ENCODE results near the gene CARM1.
A peak's percentile ranks its signal among the peaks of the same experiment; 100 is the strongest.

Gene CARM1

GRCh38 chr19:10891405-10892086 lies 20.2 kb downstream of the CARM1 start:
- DNase-seq: peak in 9 of 42 donors; percentile 11 to 59 (median 26)

GRCh38 chr19:10892256-10892655 lies 20.9 kb downstream of the CARM1 start:
- intact Hi-C loops (cut with DNase I): no loop called here
- DNase-seq: no peak

More at GRCh38 chr19:10891405-10892086, 20.2 kb downstream of the CARM1 start:
- intact Hi-C loops (cut with DNase I): no loop called here

- intact Hi-C loops (cut with DNase I): no loop called here
- no peak for DNase-seq
Observed at GRCh38 chr19:10894911-10895213, 23.5 kb downstream of the CARM1 start.

- intact Hi-C loops (cut with DNase I): no loop called here
- DNase-seq: no peak
Observed at GRCh38 chr19:10895363-10895762, 24.0 kb downstream of the CARM1 start.

GRCh38 chr19:10895920-10896319 lies 24.6 kb downstream of the CARM1 start:
- intact Hi-C loops (cut with DNase I): no loop called here
- no peak for DNase-seq

- intact Hi-C loops (cut with DNase I): no loop called here
- DNase-seq: peak in 13 of 42 donors; percentile 32 to 76 (median 47)
Observed at GRCh38 chr19:10896851-10897526, 25.6 kb downstream of the CARM1 start.

GRCh38 chr19:10898633-10899032 lies 27.3 kb downstream of the CARM1 start:
- no peak for DNase-seq
- intact Hi-C loops (cut with DNase I): no loop called here

GRCh38 chr19:10899151-10899653 lies 27.8 kb downstream of the CARM1 start:
- intact Hi-C loops (cut with DNase I): no loop called here
- DNase-seq: peak in 16 of 42 donors; percentile 19 to 54 (median 32)

GRCh38 chr19:10907925-10908324 lies 36.6 kb downstream of the CARM1 start:
- no peak for DNase-seq
- intact Hi-C loops (cut with DNase I): no loop called here

- intact Hi-C loops (cut with DNase I): no loop called here
- no peak for DNase-seq
Observed at GRCh38 chr19:10908380-10908960, 37.1 kb downstream of the CARM1 start.

- peak in 10 of 42 donors; percentile 38 to 78 (median 53) for DNase-seq
Observed at GRCh38 chr19:10911579-10912363, 40.4 kb downstream of the CARM1 start.

GRCh38 chr19:10912619-10913018 lies 41.3 kb downstream of the CARM1 start:
- intact Hi-C loops (cut with DNase I): no loop called here

More at GRCh38 chr19:10911579-10912363, 40.4 kb downstream of the CARM1 start:
- intact Hi-C loops (cut with DNase I): no loop called here

GRCh38 chr19:10913716-10914340 lies 42.5 kb downstream of the CARM1 start:
- no peak for DNase-seq
- intact Hi-C loops (cut with DNase I): no loop called here

More at GRCh38 chr19:10912619-10913018, 41.3 kb downstream of the CARM1 start:
- DNase-seq: no peak

GRCh38 chr19:10915130-10916091 lies 44.1 kb downstream of the CARM1 start:
- intact Hi-C loops (cut with DNase I): no loop called here
- no peak for DNase-seq

- DNase-seq: no peak
- intact Hi-C loops (cut with DNase I): no loop called here
Observed at GRCh38 chr19:10916602-10917001, 45.2 kb downstream of the CARM1 start.

GRCh38 chr19:10918359-10918758 lies 47.0 kb downstream of the CARM1 start:
- intact Hi-C loops (cut with DNase I): no loop called here
- DNase-seq: peak in 5 of 42 donors; percentile 36 to 63 (median 54)

GRCh38 chr19:10919352-10920287 lies 48.3 kb downstream of the CARM1 start:
- intact Hi-C loops (cut with DNase I): loop anchor here (10.0 kb wide), 1 partner anchor 45 kb away; the partner anchor contains the start of gene CARM1
- peak in 31 of 42 donors; percentile 23 to 80 (median 53) for DNase-seq
